Renal cortex interstitium (tissue), 15 donors: ENCODE results near the gene MSX1. TPM values are rescaled to one million over a fixed set of nuclear protein-coding genes. Genes with fewer than 3 reads are reported as not detected.
"Not testable (repeated sequence)": the region's sequence is repeated elsewhere in the genome, so short reads cannot be mapped to it uniquely, and the experiment has no call there.

ENCODE experiments used
- DNase-seq, 11 donors: peaks; one replicate each; pipeline ENCODE4 v3.0.0-alpha.2; 2013; ENCODE audit warnings: low read depth in 9 of 11, low spot score in 4 of 11; ENCODE audit errors: extremely low read depth in 1 of 11
- long read RNA-seq, 16 experiments: transcript quantifications; one replicate each; lab custom pipeline, GENCODE V29; 2026
- polyA plus RNA-seq, 3 donors: library from polyadenylated mRNA; unstranded; fragments of 120-200 nt; gene quantifications; one replicate each; pipeline ENCODE4 v1.2.1, GENCODE V29; 2013; ENCODE audit not compliant: insufficient read length in 3 of 3

Gene MSX1
- polyA plus RNA-seq = 1 to 10 TPM in 2 of 3 donors, under 1 TPM in 1; 0.61 to 1.4 (median 1.4) TPM
- long read RNA-seq, donor 1, partial matches to known transcripts = 0 of 1 reads
- long read RNA-seq, donor 1, other reads (novel, unspliced or antisense) = 0 of 1 reads
- long read RNA-seq, donor 2, partial matches to known transcripts = 0 of 1 reads
- long read RNA-seq, donor 2, other reads (novel, unspliced or antisense) = 0 of 1 reads
- long read RNA-seq, donor 3 = 0 reads
- long read RNA-seq, donor 4 = 0 reads
- long read RNA-seq, donor 5 = 0 reads
- long read RNA-seq, donor 6 = 0 reads
- long read RNA-seq, donor 7 = 0 reads
- long read RNA-seq, donor 8 = 0 reads
- long read RNA-seq, donor 9 = 0 reads
- long read RNA-seq, donor 10 = 0 reads
- long read RNA-seq, donor 11, partial matches to known transcripts = 0 of 1 reads
- long read RNA-seq, donor 11, other reads (novel, unspliced or antisense) = 0 of 1 reads
- long read RNA-seq, donor 12 = 0 reads
- long read RNA-seq, donor 13 = 0 reads
- long read RNA-seq, donor 14 = 0 reads
- long read RNA-seq, donor 15 = 0 reads
- long read RNA-seq, donor 16, partial matches to known transcripts = 0 of 1 reads
- long read RNA-seq, donor 16, other reads (novel, unspliced or antisense) = 0 of 1 reads

- DNase-seq = peak in 7 of 11 donors; percentile 50 to 78 (median 72)
Observed at GRCh38 chr4:4859325-4859798, at the start of gene MSX1. TSS of gene MSX1 (plus strand) at chr4:4859665. CDS start at chr4:4859900, 235 bp downstream.

- peak in 2 of 11 donors; percentile 7 to 8 for DNase-seq
Observed at GRCh38 chr4:4810092-4810774, 49.2 kb upstream of the MSX1 start.

GRCh38 chr4:4810778-4811177 is 48.7 kb upstream of the MSX1 start:
- no peak for DNase-seq

- no peak for DNase-seq
Observed at GRCh38 chr4:4812145-4812794, 47.2 kb upstream of the MSX1 start.

- no peak for DNase-seq
Observed at GRCh38 chr4:4818415-4819212, 40.9 kb upstream of the MSX1 start.

GRCh38 chr4:4819213-4819606 is 40.3 kb upstream of the MSX1 start:
- no peak for DNase-seq

- peak in 4 of 11 donors; percentile 27 to 51 (median 42) for DNase-seq
Observed at GRCh38 chr4:4820261-4820660, 39.2 kb upstream of the MSX1 start.

- no peak for DNase-seq
Observed at GRCh38 chr4:4820739-4821138, 38.7 kb upstream of the MSX1 start.

- DNase-seq = no peak
Observed at GRCh38 chr4:4821577-4821976, 37.9 kb upstream of the MSX1 start.

- DNase-seq = not testable (repeated sequence)
Observed at GRCh38 chr4:4822286-4822685, 37.2 kb upstream of the MSX1 start.

- no peak for DNase-seq
Observed at GRCh38 chr4:4823621-4824162, 35.8 kb upstream of the MSX1 start.

GRCh38 chr4:4824232-4824631 is 35.2 kb upstream of the MSX1 start:
- no peak for DNase-seq

GRCh38 chr4:4825431-4825830 is 34.0 kb upstream of the MSX1 start:
- no peak for DNase-seq

- no peak for DNase-seq
Observed at GRCh38 chr4:4829837-4830236, 29.6 kb upstream of the MSX1 start.

GRCh38 chr4:4831266-4831665 is 28.2 kb upstream of the MSX1 start:
- no peak for DNase-seq

- DNase-seq = no peak
Observed at GRCh38 chr4:4831825-4832224, 27.6 kb upstream of the MSX1 start.

- no peak for DNase-seq
Observed at GRCh38 chr4:4836044-4836443, 23.4 kb upstream of the MSX1 start.

GRCh38 chr4:4837316-4837715 is 22.1 kb upstream of the MSX1 start:
- no peak for DNase-seq
